GM12891 (cell line): ENCODE measurements around the gene ATXN1.

Experiments
- POLR2A ChIP-seq: IDR thresholded peaks from 2 replicates; pipeline ENCODE4 v1.6.1; 2011; ENCODE audit warnings: low read depth, low read length, control low read depth
- POLR2AphosphoS5 ChIP-seq: IDR thresholded peaks from 2 replicates; pipeline ENCODE4 v1.6.1; 2011; ENCODE audit warnings: low read depth, low read length, control low read depth
- POU2F2 ChIP-seq: IDR thresholded peaks from 2 replicates; pipeline ENCODE4 v1.6.1; 2011; ENCODE audit warnings: low read depth, mild to moderate bottlenecking, control low read depth, low read length, moderate library complexity

- TF ChIP-seq POLR2A (no peak), POLR2AphosphoS5 (no peak), POU2F2 (no peak)
Observed at GRCh38 chr6:16746401-16746800, 14.9 kb downstream of the ATXN1 start.
